ENCODE results near the gene OLAH.
"Not testable (repeated sequence)": the region's sequence is repeated elsewhere in the genome, so short reads cannot be mapped to it uniquely, and the experiment has no call there.

OLAH gene
- 0 to 0.24 reads per million in 2 donors for total RNA-seq

GRCh38 chr10:15043674-15044073 lies at the start of gene OLAH:
Gene OLAH, plus strand, starts transcription at chr10:15043943. Its CDS starts 3,346 bp downstream, at chr10:15047289.
- DNase-seq, result no peak

- DNase-seq, result no peak
Observed at GRCh38 chr10:14995964-14996565, 47.7 kb upstream of the OLAH start.

GRCh38 chr10:15013530-15013929 lies 30.2 kb upstream of the OLAH start:
- not testable (repeated sequence) for DNase-seq

- no peak for DNase-seq
Observed at GRCh38 chr10:15015451-15015850, 28.3 kb upstream of the OLAH start.

GRCh38 chr10:15020966-15021365 lies 22.8 kb upstream of the OLAH start:
- DNase-seq, result not testable (repeated sequence)

GRCh38 chr10:15023079-15023478 lies 20.7 kb upstream of the OLAH start:
- DNase-seq, result not testable (repeated sequence)

- not testable (repeated sequence) for DNase-seq
Observed at GRCh38 chr10:15024017-15025004, 19.4 kb upstream of the OLAH start.

GRCh38 chr10:15025040-15025439 lies 18.7 kb upstream of the OLAH start:
- not testable (repeated sequence) for DNase-seq

- DNase-seq, result no peak
Observed at GRCh38 chr10:15027741-15028140, 16.0 kb upstream of the OLAH start.

- DNase-seq, result no peak
Observed at GRCh38 chr10:15035385-15036301, 8.1 kb upstream of the OLAH start.

- DNase-seq, result no peak
Observed at GRCh38 chr10:15037691-15038090, 6.1 kb upstream of the OLAH start.

- no peak for DNase-seq
Observed at GRCh38 chr10:15038416-15038815, 5.3 kb upstream of the OLAH start.

- DNase-seq, result no peak
Observed at GRCh38 chr10:15045380-15045779, 1.6 kb downstream of the OLAH start.

GRCh38 chr10:15046626-15047025 lies 2.9 kb downstream of the OLAH start:
- DNase-seq, result no peak

- no peak for DNase-seq
Observed at GRCh38 chr10:15049533-15049932, 5.8 kb downstream of the OLAH start.

GRCh38 chr10:15052121-15052520 lies 8.4 kb downstream of the OLAH start:
- no peak for DNase-seq

GRCh38 chr10:15053061-15053460 lies 9.3 kb downstream of the OLAH start:
- DNase-seq, result no peak

GRCh38 chr10:15058689-15059088 lies 14.9 kb downstream of the OLAH start:
- DNase-seq, result no peak

- DNase-seq, result no peak
Observed at GRCh38 chr10:15059914-15060313, 16.2 kb downstream of the OLAH start.

- no peak for DNase-seq
Observed at GRCh38 chr10:15060638-15061037, 16.9 kb downstream of the OLAH start.

GRCh38 chr10:15067154-15067553 lies 23.4 kb downstream of the OLAH start:
- no peak for DNase-seq

- no peak for DNase-seq
Observed at GRCh38 chr10:15068802-15069201, 25.1 kb downstream of the OLAH start.

- DNase-seq, result no peak
Observed at GRCh38 chr10:15069230-15069629, 25.5 kb downstream of the OLAH start.
